Erythroblast (primary cell): ENCODE data around the gene PTK7.
"Not testable (repeated sequence)": the region's sequence is repeated elsewhere in the genome, so short reads cannot be mapped to it uniquely, and the experiment has no call there.

Source experiments
- DNase-seq, 2 experiments: peaks; one replicate each; lab custom pipeline; 2025; lab: John Stamatoyannopoulos, UW
- GATA1 ChIP-seq: IDR thresholded peaks from 2 replicates; pipeline ENCODE4 v1.6.1; 2011; ENCODE audit warnings: low read depth, mild to moderate bottlenecking, control low read depth, low read length, moderate library complexity
- POLR2A ChIP-seq: IDR thresholded peaks from 2 replicates; pipeline ENCODE4 v1.6.1; 2011; ENCODE audit warnings: mild to moderate bottlenecking, low read length

Gene PTK7

DNA sequence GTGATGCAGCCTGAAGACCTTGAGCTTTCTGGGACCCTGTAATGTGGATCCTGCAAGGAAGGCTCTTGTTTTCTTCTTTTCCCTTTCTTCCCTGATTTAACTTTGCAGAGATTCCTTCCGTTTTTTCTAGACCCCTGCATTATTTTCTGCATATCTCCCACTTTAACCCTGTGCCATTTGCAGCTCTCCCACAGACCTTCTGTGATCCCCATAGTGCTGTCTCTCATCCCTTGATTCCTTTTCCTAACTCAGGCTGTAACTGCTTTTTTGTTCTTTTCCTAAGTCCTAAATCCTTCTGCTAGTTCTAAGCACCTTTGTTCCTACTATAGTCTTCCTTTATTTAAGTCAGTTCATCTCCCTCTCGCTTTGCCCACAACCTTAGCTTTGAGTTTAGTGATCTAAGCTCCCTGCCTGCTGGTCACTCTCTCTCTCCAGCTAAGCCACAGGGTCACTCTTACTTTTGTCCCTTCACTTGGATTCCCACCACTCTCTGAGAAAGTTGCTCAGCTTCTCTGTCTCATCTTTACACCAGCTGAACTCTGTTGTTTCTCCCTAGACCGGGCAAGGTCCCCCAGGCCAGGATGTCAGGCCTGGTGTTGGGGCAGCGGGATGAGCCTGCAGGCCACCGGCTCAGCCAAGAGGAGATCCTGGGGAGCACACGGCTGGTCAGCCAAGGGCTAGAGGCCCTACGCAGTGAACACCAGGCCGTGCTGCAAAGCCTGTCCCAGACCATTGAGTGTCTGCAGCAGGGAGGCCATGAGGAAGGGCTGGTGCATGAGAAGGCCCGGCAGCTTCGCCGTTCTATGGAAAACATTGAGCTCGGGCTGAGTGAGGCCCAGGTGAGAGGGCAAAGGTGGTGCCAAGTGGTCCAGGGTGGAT, 15.1 kb upstream of the PTK7 start:
- TF ChIP-seq POLR2A: no peak
- no peak for TF ChIP-seq GATA1
- DNase-seq: no peak

DNA sequence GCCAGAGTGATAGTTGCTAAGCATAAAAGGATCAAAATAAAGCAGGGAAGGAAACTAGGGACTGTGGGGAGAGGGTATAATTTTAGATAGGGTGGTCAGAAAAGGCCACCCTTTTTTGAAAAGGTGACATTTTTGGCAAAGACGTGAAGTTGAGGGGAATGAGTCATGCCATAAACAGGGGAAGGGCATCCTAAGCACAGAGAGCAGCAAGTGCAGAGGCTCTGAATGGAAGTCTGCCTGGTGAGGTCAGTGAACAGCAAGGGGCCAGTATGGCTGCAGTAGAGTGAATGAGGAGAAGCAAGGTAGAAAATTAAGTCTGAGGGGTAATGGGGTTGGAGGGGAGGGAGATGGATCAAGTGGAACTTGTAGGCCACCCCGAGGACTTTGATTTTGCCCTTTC, 14.3 kb upstream of the PTK7 start:
- no peak for DNase-seq
- TF ChIP-seq GATA1: no peak
- no peak for TF ChIP-seq POLR2A

DNA sequence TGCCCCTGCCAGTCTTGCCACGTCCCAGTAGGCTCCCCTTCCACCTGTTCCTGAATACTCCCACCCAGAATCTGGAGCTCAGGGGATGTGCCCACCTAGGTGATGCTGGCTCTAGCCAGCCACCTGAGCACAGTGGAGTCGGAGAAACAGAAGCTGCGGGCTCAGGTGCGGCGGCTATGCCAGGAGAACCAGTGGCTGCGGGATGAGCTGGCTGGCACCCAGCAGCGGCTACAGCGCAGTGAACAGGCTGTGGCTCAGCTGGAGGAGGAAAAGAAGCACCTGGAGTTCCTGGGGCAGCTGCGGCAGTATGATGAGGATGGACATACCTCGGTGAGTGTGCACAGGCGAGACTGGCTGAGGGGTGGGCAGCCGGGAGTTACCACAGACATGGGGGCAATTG, 13.3 kb upstream of the PTK7 start:
- TF ChIP-seq GATA1: no peak
- no peak for TF ChIP-seq POLR2A

DNA sequence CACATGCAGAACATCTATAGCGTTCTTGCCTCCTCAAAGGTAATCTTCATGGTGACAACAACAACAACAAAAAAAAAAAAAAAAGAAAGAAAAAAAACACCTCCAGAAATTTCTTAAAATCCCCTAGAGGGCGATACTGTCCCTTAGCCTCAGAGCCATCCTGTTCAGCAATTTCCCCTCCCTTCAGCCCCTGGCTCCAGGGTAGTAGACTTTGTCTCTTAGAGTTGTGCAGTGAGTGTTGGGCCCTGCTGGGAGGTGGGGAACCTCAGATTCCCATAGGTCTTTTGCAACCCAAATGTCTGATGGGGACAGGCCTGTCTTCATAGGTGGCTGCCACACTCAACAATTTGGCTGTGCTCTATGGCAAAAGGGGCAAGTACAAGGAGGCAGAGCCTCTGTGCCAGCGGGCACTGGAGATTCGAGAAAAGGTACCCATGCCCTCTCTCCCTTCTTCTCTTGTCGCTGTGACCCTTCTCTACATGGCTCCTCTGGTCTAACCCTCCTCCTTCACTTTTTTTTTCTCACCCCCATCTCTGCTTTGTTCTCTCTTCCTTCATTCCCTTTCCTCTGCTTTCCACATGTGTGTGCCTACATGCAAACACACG, 6.0 kb upstream of the PTK7 start:
- no peak for TF ChIP-seq GATA1
- TF ChIP-seq POLR2A: no peak
- DNase-seq: peak; percentile 64 to 72

More for the DNA sequence above, 13.3 kb upstream of the PTK7 start:
- no peak for DNase-seq

DNA sequence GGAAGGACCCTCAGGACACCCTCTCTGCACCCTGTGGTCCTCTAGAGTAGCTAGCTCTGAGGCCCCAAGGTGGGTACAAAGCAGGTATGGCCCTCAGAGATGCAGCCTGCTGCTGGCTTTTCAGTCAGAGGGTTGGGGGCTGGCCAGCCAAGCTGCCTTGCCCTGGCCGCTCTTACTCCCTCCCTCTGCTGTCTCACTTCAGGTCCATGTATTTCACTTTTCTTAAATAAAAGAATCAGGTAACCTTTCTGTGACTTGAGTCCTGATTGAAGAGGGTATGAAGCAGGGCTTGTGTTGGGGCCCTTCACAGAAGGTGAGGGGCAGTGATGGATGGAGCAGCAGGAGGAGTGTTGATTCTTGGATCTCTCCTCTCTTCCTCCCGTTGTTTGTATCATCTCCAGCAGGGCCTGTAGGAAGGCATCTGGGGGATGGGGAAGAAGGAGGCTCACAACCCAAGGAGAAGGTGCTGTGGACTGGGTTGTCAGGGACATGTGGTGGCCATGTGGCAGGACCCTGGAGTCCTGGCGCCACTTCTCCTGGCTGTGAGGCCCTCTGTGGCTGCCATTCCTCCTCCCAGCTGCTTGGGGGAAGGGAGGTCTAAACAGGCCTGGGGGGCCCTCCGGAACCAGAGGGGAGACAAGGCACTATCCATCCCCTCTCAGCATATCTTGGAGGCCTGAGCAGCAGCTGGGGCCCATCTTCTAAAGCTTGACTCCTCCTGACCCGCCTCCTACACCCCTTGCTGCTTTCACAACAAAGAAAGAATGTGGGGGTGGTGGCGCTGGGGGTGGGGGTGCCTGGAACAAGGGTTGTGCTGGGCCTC, 1.1 kb upstream of the PTK7 start:
- no peak for DNase-seq
- no peak for TF ChIP-seq GATA1
- TF ChIP-seq POLR2A: no peak

DNA sequence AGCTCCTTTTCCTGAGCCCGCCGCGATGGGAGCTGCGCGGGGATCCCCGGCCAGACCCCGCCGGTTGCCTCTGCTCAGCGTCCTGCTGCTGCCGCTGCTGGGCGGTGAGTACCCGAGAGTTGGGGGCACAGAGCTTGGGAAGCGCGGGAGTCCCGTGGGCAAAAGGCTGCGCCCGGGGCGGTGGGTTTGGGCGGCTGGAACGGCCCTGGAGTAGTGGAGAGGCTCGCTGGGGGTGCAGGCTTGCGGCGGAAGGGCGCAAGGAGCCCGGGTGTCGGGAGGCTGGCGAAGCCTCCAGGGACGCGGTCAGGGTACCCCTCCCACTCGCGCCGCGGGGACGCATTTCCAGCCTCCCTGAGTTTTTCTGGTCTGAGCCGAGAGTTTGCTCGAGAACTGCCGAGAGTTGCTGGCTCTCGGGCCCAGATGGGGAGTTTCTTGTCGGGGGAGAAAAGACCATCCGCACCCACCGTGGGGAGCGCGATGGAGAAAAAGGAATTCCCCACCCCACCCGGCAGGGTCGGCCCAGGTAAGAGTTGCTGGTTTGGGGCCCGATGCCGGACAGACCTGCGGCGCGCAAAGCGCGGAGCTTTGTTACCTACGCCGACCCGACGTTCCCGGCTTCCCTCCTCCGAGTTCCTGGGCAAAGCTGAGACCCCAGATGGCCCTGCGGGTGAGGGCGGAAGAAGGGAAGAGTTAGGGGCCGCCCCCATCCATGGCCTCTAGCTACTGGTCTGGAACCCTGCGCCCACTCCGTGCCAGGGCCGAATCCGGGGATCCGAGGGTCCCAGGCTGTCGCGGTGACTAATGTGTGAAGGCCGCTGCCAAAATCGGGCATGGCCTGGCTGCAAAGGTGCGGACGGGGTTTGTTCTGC, 584 bp downstream of the PTK7 start:
- peak; percentile 21 to 25 for DNase-seq
- no peak for TF ChIP-seq POLR2A
- TF ChIP-seq GATA1: no peak

DNA sequence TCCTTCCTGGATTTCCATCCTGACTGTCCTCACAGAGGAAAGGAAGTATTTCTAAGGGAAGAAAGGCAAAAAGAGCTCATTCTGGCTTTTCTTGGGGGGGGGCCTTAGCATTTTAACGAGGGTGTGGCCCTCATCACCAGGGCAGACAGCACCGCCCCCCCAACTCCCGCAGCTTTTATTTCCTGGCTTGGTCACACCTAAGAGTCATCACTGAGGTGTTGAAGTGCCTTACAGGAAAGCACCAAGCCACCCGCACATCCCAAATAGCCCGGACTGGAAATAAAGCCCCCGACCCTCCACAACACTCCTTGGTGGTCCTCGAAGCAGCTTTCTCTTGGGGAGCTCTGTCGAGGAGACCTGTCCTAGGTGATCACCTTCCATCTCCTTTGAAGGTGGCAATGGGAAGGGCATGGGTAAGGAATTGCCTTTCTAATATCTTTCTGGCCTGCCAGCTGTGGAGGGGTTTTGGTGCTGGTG, 1.3 kb downstream of the PTK7 start:
- no peak for TF ChIP-seq POLR2A
- TF ChIP-seq GATA1: no peak
- no peak for DNase-seq

DNA sequence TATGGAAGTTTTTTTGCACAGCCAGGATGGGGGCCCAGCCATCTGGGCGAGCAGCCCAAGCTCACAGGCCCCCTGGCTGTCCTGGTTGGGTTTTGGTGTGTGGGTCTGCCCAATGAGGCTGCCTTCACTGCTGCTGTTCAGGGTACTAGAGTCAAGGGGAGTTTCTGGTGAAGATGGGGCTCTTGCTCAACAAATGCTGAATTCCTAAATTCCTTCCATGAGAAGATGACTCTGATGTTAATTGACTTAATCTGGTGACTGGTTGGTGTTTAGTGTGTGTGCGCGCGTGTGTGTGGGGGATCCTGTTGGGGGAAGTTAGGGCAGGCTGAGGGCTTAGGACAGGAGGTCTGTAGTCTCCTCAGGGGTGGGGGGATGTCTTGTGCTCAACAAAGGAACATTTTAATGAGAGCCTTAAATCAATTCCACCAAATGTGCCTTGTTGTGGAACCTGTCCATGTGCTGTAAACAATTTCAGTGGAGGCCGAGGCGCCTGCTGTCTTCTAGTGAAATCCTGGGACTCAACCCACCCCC, 1.9 kb downstream of the PTK7 start:
- no peak for TF ChIP-seq GATA1
- no peak for TF ChIP-seq POLR2A

DNA sequence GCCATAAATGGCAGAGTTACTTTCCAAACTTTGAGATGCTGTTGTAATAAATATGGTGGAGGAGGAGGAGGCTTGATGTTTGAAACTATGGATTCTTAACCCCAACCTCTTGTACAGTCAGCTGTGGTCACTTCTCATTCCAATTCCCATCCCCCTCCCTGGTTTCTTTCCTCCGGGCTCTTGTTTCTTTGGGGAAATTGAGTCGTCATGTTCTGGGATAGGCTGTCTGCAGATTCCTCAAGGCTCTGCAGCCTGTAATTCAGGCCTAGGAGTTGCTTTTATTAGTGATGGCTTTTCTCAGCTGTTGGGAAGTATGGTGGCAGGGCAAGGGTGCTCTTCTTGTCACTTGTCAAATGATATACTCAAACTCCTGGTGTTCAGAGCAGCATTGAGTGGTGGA, 2.6 kb downstream of the PTK7 start:
- TF ChIP-seq POLR2A: no peak
- no peak for TF ChIP-seq GATA1
- no peak for DNase-seq

More for the DNA sequence above, 1.9 kb downstream of the PTK7 start:
- no peak for DNase-seq

DNA sequence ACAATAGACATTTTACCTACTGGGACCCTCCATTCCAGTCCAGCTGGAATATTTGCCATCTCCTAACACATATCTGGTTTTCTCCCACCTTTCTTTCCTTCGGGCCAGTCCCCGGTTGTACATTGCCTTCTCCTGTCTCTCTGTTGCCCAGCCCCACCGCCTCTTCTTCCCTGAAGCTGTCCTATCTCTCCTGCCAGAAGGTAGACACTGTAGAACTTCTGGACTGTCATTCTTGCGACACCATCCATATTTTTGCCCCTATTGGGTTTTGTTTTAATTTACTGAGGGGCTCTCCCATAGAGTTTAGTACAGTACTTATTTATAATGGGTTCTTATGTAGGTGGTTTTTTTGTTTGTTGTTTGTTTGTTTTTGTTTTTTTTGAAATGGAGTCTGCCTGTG, 4.9 kb downstream of the PTK7 start:
- no peak for TF ChIP-seq POLR2A
- no peak for TF ChIP-seq GATA1
- DNase-seq: peak; percentile 11 to 24

DNA sequence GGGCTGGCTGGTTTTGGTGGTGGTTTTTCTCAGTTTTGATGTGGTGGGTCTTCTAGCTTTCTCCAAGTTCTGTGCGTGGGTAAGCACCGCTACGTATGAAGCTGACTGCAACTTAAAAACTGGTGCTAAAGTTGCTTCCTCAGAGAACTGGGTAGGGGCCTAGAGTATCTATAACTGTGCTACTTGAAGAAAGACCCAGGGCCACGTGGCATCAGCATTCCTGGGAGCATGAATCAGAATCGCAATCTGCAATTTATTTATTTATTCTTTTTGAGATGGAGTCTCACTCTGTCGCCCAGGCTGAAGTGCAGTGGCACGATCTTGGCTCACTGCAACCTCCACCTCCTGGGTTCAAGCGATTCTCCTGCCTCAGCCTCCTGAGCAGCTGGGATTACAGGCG, 5.8 kb downstream of the PTK7 start:
- not testable (repeated sequence) for DNase-seq

DNA sequence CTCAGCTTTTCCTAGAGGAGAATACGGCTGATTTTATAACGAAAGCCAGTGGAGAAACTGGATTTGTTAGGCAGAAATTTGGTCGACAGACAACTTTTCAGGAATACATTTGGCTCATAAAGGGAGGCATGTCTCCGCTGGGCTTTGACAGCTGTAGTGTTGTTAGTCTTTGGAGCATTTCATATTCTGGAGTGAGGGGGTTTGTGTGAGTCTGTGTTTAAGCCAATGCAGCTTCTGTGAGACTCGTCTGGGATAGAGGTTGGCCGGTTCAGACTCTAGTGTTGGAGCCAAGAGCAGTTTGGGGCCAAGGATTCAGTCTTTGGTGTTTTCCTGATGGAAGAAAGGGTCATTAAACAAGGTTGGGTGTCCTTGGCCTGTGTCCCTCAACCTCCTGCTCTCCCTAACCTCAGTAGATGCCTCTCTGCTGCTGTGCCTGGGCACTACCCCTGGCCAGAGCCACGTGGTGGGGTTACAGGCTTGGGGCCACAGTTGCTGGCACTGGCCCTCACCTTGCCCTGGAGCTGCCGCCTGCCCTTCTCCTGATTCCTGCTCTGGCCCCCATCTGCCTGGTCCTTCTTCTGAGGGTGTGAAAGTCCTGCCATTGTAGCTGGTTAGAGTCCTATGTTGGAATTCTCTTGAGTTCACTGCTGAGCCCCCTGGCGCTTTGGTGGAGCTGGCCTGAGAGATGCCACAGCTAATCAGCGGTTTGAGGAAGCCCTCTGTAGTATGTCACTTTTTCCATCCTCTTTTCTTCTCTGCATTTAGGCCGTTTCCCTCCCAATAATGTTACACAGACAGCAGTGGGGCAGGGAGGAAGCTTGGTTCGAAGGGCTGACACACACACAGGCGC, 6.9 kb downstream of the PTK7 start:
- no peak for DNase-seq

More for the DNA sequence above, 6.9 kb downstream of the PTK7 start:
- TF ChIP-seq GATA1: no peak
- TF ChIP-seq POLR2A: no peak
